Astrocyte (in vitro differentiated cells and primary cell): ENCODE measurements around the gene CCDC57. TPM values are rescaled to one million over a fixed set of nuclear protein-coding genes. Genes with fewer than 3 reads are reported as not detected.

ENCODE experiments used
- DNase-seq: peaks from one replicate; pipeline ENCODE4 v3.0.0-alpha.2; 2010; ENCODE audit warnings: low read depth
- FAIRE-seq: peaks from 2 replicates; lab custom pipeline; 2011; peaks lifted over from hg19 to GRCh38; lab: Jason Lieb, UNC
- H2AFZ ChIP-seq: 2 replicates; pipeline ENCODE4 v1.6.0; 2012; ENCODE audit warnings: low read depth, low read length, inconsistent platforms
- H3K27ac ChIP-seq: 2 replicates; pipeline ENCODE4 v1.5.1; 2011; ENCODE audit warnings: low read depth, low read length, inconsistent platforms
- H3K27me3 ChIP-seq: 2 replicates; pipeline ENCODE4 v1.6.0; 2011; ENCODE audit warnings: low read length, inconsistent platforms; ENCODE audit not compliant: insufficient read depth
- H3K36me3 ChIP-seq: 2 replicates; pipeline ENCODE4 v1.5.1; 2011; ENCODE audit warnings: low read length, inconsistent platforms; ENCODE audit not compliant: insufficient read depth
- H3K4me1 ChIP-seq: 2 replicates; pipeline ENCODE4 v1.5.1; 2011; ENCODE audit warnings: low read length, inconsistent platforms; ENCODE audit not compliant: insufficient read depth
- H3K4me2 ChIP-seq: 2 replicates; pipeline ENCODE4 v1.6.0; 2012; ENCODE audit warnings: low read length, inconsistent platforms
- H3K4me3 ChIP-seq: 2 replicates; pipeline ENCODE4 v1.5.1; 2011; ENCODE audit warnings: low read depth, mild to moderate bottlenecking, low read length, inconsistent platforms; ENCODE audit not compliant: insufficient read depth
- H3K79me2 ChIP-seq: 2 replicates; pipeline ENCODE4 v1.6.0; 2012; ENCODE audit warnings: mild to moderate bottlenecking, low read length, inconsistent platforms; ENCODE audit not compliant: insufficient read depth
- H3K9ac ChIP-seq: 2 replicates; pipeline ENCODE4 v1.6.0; 2012; ENCODE audit warnings: mild to moderate bottlenecking, low read length, inconsistent platforms
- H3K9me3 ChIP-seq: 2 replicates; pipeline ENCODE4 v1.5.1; 2012; ENCODE audit warnings: low read depth, mild to moderate bottlenecking, low read length, inconsistent platforms; ENCODE audit not compliant: insufficient read depth
- H4K20me1 ChIP-seq: 2 replicates; pipeline ENCODE4 v1.6.0; 2012; ENCODE audit warnings: low read length, inconsistent platforms; ENCODE audit not compliant: insufficient read depth
- H3K27ac Mint-ChIP-seq: one replicate; pipeline ENCODE4 v1.8.0; 2021; ENCODE audit warnings: mild to moderate bottlenecking, mixed read lengths; ENCODE audit not compliant: unreplicated experiment
- H3K27me3 Mint-ChIP-seq: one replicate; pipeline ENCODE4 v1.8.0; 2021; ENCODE audit warnings: low read depth, mixed read lengths; ENCODE audit not compliant: unreplicated experiment
- H3K36me3 Mint-ChIP-seq: one replicate; pipeline ENCODE4 v1.8.0; 2021; ENCODE audit warnings: low read depth, mixed read lengths; ENCODE audit not compliant: unreplicated experiment
- H3K4me1 Mint-ChIP-seq: one replicate; pipeline ENCODE4 v1.8.0; 2021; ENCODE audit warnings: low read depth, mixed read lengths; ENCODE audit not compliant: unreplicated experiment
- H3K4me3 Mint-ChIP-seq: one replicate; pipeline ENCODE4 v1.8.0; 2021; ENCODE audit warnings: mild to moderate bottlenecking, moderate library complexity, mixed read lengths; ENCODE audit not compliant: unreplicated experiment
- H3K9me3 Mint-ChIP-seq: one replicate; pipeline ENCODE4 v1.8.0; 2021; ENCODE audit warnings: mild to moderate bottlenecking, mixed read lengths; ENCODE audit not compliant: unreplicated experiment
- CTCF ChIP-seq: IDR thresholded peaks from 2 replicates; pipeline ENCODE4 v1.5.1; 2011; ENCODE audit warnings: low read depth, mild to moderate bottlenecking, inconsistent platforms, low read length, moderate library complexity; ENCODE audit not compliant: insufficient read depth
- EZH2 ChIP-seq: IDR thresholded peaks from 2 replicates; pipeline ENCODE4 v1.6.1; 2012; ENCODE audit warnings: mild to moderate bottlenecking, low read length, inconsistent platforms; ENCODE audit not compliant: insufficient read depth
- total RNA-seq: library from RNA; stranded (reverse); gene quantifications from 2 replicates; pipeline ENCODE4 v1.2.1, GENCODE V29; 2021

Gene CCDC57
- total RNA-seq, 1 donor from 2014 or later: 20.4 TPM

- no peak for DNase-seq
- no peaks in the 10 kb centered on the region for H3K27me3 ChIP-seq
- no peak overlapping the region for H3K4me3 ChIP-seq
- H3K27ac Mint-ChIP-seq: peak overlapping the region; percentile 47
- H3K9me3 Mint-ChIP-seq: no peaks in the 10 kb centered on the region
- H3K4me1 ChIP-seq: no peaks in the 10 kb centered on the region
- peaks cover 18% of the 10 kb centered on the region for H3K79me2 ChIP-seq
- no peak for TF ChIP-seq CTCF
- TF ChIP-seq EZH2: no peak
- H4K20me1 ChIP-seq: peaks cover 80% of the 10 kb centered on the region
- H3K4me3 Mint-ChIP-seq: no peak overlapping the region
- no peak overlapping the region for H2AFZ ChIP-seq
- peaks cover 13% of the 10 kb centered on the region for H3K36me3 ChIP-seq
- no peak for FAIRE-seq
- no peak overlapping the region for H3K9ac ChIP-seq
- H3K4me2 ChIP-seq: no peak overlapping the region
- no peaks in the 10 kb centered on the region for H3K9me3 ChIP-seq
- H3K4me1 Mint-ChIP-seq: no peaks in the 10 kb centered on the region
- no peak overlapping the region for H3K27ac ChIP-seq
- no peaks in the 10 kb centered on the region for H3K27me3 Mint-ChIP-seq
- no peaks in the 10 kb centered on the region for H3K36me3 Mint-ChIP-seq
Observed at GRCh38 chr17:82087961-82088837, 124.4 kb downstream of the CCDC57 start.

- no peak overlapping the region for H3K27ac Mint-ChIP-seq
- H3K9ac ChIP-seq: no peak overlapping the region
- peaks cover 83% of the 10 kb centered on the region for H4K20me1 ChIP-seq
- H3K4me2 ChIP-seq: no peak overlapping the region
- no peaks in the 10 kb centered on the region for H3K36me3 Mint-ChIP-seq
- H3K9me3 ChIP-seq: no peaks in the 10 kb centered on the region
- DNase-seq: no peak
- no peak overlapping the region for H3K4me3 Mint-ChIP-seq
- H3K9me3 Mint-ChIP-seq: no peaks in the 10 kb centered on the region
- peaks cover 13% of the 10 kb centered on the region for H3K79me2 ChIP-seq
- no peaks in the 10 kb centered on the region for H3K27me3 Mint-ChIP-seq
- no peak overlapping the region for H2AFZ ChIP-seq
- H3K4me1 Mint-ChIP-seq: no peaks in the 10 kb centered on the region
- H3K27ac ChIP-seq: no peak overlapping the region
- no peaks in the 10 kb centered on the region for H3K27me3 ChIP-seq
- FAIRE-seq: no peak
- no peak for TF ChIP-seq EZH2
- TF ChIP-seq CTCF: no peak
- no peak overlapping the region for H3K4me3 ChIP-seq
- H3K36me3 ChIP-seq: peaks cover 12% of the 10 kb centered on the region
- no peaks in the 10 kb centered on the region for H3K4me1 ChIP-seq
Observed at GRCh38 chr17:82086941-82087906, 125.4 kb downstream of the CCDC57 start.
